A673 (cell line): ENCODE results near the gene CFAP410. TPM values are rescaled to one million over a fixed set of nuclear protein-coding genes. Genes with fewer than 3 reads are reported as not detected.

ENCODE experiments used
- BruUV-seq: library from RNA; stranded (reverse); fragments of 400-500 nt; replicated peaks from 2 replicates; lab custom pipeline; 2021; lab: Mats Ljungman, UMichigan
- CTCF ChIA-PET: fragments of 300-600 bp; sonication (Branson Sonifier 250); formaldehyde crosslinking; loops from one replicate; lab custom pipeline; 2022; ENCODE audit warnings: antibody characterized with exemption; lab: Charles Lee
- POLR2A ChIA-PET: fragments of 300-600 bp; sonication (Branson Sonifier 250); formaldehyde crosslinking; loops from one replicate; lab custom pipeline; 2022; ENCODE audit warnings: antibody characterized with exemption; ENCODE audit not compliant: low non-redundant PET; lab: Charles Lee
- DNase-seq: peaks from one replicate; pipeline ENCODE4 v3.0.0-alpha.2; 2015; ENCODE audit warnings: low spot score
- H3K27ac ChIP-seq: fragments of 200-600 bp; sonication (generic); 2 replicates; pipeline ENCODE4 v1.5.1; 2016; ENCODE audit warnings: mixed run types, low read depth, mild to moderate bottlenecking, mixed read lengths, antibody characterized with exemption, low read length; ENCODE audit not compliant: poor library complexity, severe bottlenecking
- H3K27me3 ChIP-seq: fragments of 200-600 bp; sonication (generic); replicated peaks from 2 replicates; pipeline ENCODE4 v1.6.1; 2017; ENCODE audit warnings: mixed run types, low read depth, mild to moderate bottlenecking, mixed read lengths, antibody characterized with exemption, low read length; ENCODE audit not compliant: insufficient read depth, poor library complexity
- H3K36me3 ChIP-seq: fragments of 200-600 bp; sonication (generic); 2 replicates; pipeline ENCODE4 v1.6.1; 2016; ENCODE audit warnings: mixed run types, mild to moderate bottlenecking, mixed read lengths, antibody characterized with exemption, low read length; ENCODE audit not compliant: insufficient read depth, poor library complexity, severe bottlenecking
- H3K4me1 ChIP-seq: fragments of 200-600 bp; sonication (generic); 2 replicates; pipeline ENCODE4 v1.6.1; 2017; ENCODE audit warnings: mixed run types, mild to moderate bottlenecking, mixed read lengths, antibody characterized with exemption, low read length; ENCODE audit not compliant: insufficient read depth, poor library complexity, severe bottlenecking
- H3K4me3 ChIP-seq: fragments of 200-600 bp; sonication (generic); 2 replicates; pipeline ENCODE4 v1.5.1; 2016; ENCODE audit warnings: low read depth, mixed run types, mild to moderate bottlenecking, mixed read lengths, low read length; ENCODE audit not compliant: poor library complexity, severe bottlenecking
- H3K9me3 ChIP-seq: fragments of 200-600 bp; sonication (generic); 2 replicates; pipeline ENCODE4 v1.6.1; 2016; ENCODE audit warnings: mixed run types, low read depth, mild to moderate bottlenecking, mixed read lengths, antibody characterized with exemption, low read length; ENCODE audit not compliant: poor library complexity, severe bottlenecking
- CTCF ChIP-seq: fragments of 300-800, 200-600 bp; sonication (generic); conservative IDR thresholded peaks from 2 replicates; pipeline ENCODE4 v1.5.1; 2017; ENCODE audit warnings: low read depth, mild to moderate bottlenecking, antibody characterized with exemption, low read length, moderate library complexity, mixed read lengths
- EZH2 ChIP-seq: fragments of 200-600 bp; sonication (generic); IDR thresholded peaks from 2 replicates; pipeline ENCODE4 v1.6.1; 2017; ENCODE audit warnings: borderline replicate concordance, low read depth, mild to moderate bottlenecking, mixed read lengths, antibody characterized with exemption, low read length; ENCODE audit not compliant: poor library complexity, severe bottlenecking
- intact Hi-C: fragments of 100-400 bp; cut with micrococcal nuclease; formaldehyde crosslinking; loops from one replicate; pipeline ENCODE4 v1.10.0; 2022; ENCODE audit not compliant: unreplicated experiment
- total RNA-seq: library from RNA; stranded (reverse); gene quantifications from 2 replicates; pipeline ENCODE4 v1.2.3, GENCODE V29; 2021

CFAP410 gene
- total RNA-seq, 1 experiment from 2014 or later: 14.0 TPM

GRCh38 chr21:44320847-44321246 is 18.3 kb downstream of the CFAP410 start:
- H3K36me3 ChIP-seq: peaks cover 20% of the 10 kb centered on the region
- no peak overlapping the region for H3K27ac ChIP-seq
- POLR2A ChIA-PET: no interaction called here
- intact Hi-C loops: no loop called here
- no peak overlapping the region for H3K4me3 ChIP-seq
- no peaks in the 10 kb centered on the region for H3K4me1 ChIP-seq
- H3K9me3 ChIP-seq: no peaks in the 10 kb centered on the region
- BruUV-seq: no TSS peak
- CTCF ChIA-PET: no interaction called here
- H3K27me3 ChIP-seq: no peaks in the 10 kb centered on the region
- no peak for TF ChIP-seq EZH2
- TF ChIP-seq CTCF: no peak
- no peak for DNase-seq

- peaks cover 13% of the 10 kb centered on the region for H3K36me3 ChIP-seq
- H3K4me1 ChIP-seq: no peaks in the 10 kb centered on the region
- intact Hi-C loops: no loop called here
- no peaks in the 10 kb centered on the region for H3K27me3 ChIP-seq
- no TSS peak for BruUV-seq
- H3K4me3 ChIP-seq: no peak overlapping the region
- H3K27ac ChIP-seq: no peak overlapping the region
- DNase-seq: no peak
- H3K9me3 ChIP-seq: no peaks in the 10 kb centered on the region
- TF ChIP-seq CTCF (no peak), EZH2 (no peak)
- ChIA-PET CTCF (no interaction called here), POLR2A (no interaction called here)
Observed at GRCh38 chr21:44319407-44320065, 19.7 kb downstream of the CFAP410 start.

GRCh38 chr21:44318489-44319285 is 20.5 kb downstream of the CFAP410 start:
- Histone ChIP-seq H3K36me3 (peaks cover 9% of the 10 kb centered on the region), H3K4me3 (no peak overlapping the region), H3K27me3 (no peaks in the 10 kb centered on the region), H3K27ac (no peak overlapping the region), H3K9me3 (no peaks in the 10 kb centered on the region), H3K4me1 (no peaks in the 10 kb centered on the region)
- ChIA-PET CTCF (no interaction called here), POLR2A (no interaction called here)
- intact Hi-C loops: no loop called here
- no peak for DNase-seq
- TF ChIP-seq EZH2 (no peak), CTCF (no peak)
- no TSS peak for BruUV-seq
